ENCODE measurements around the gene ZNF227. TPM values are rescaled to one million over a fixed set of nuclear protein-coding genes. Genes with fewer than 3 reads are reported as not detected.

ZNF227 gene
- total and polyA plus RNA-seq, 11 donors, result 4.4 to 20.5 (median 10.2) TPM

- Histone ChIP-seq H3K4me1 (peaks cover 0 to 4% (median 0%) of the 10 kb centered on the region in 12 donors), H3K9me3 (peaks cover 0 to 87% (median 24%) of the 10 kb centered on the region in 12 donors), H3K27me3 (no peaks in the 10 kb centered on the region), H3K36me3 (peaks cover 0 to 7% (median 0%) of the 10 kb centered on the region in 9 donors), H3K4me3 (peak overlapping the region; percentile 35 to 66 (median 57)), H3K27ac (peak overlapping the region in 10 of 12 donors; percentile 8 to 82 (median 63))
- DNase-seq (no peak), ATAC-seq (peak; percentile 6 to 48 (median 40))
- 8 to 25% (median 18%) methylated on average over 7 of the region's 7 CpGs for WGBS, 4 donors
- intact Hi-C loops (cut with DNase I), result no loop called here
- TF ChIP-seq POLR2A (IDR thresholded peaks at IDR 0.05) (no peak), CTCF (IDR thresholded peaks at IDR 0.05) (no peak)
These were observed 48.0 kb downstream of the ZNF227 start for GRCh38 chr19:44260343-44260681.

GRCh38 chr19:44260695-44261446 lies 48.5 kb downstream of the ZNF227 start:
- TF ChIP-seq CTCF (IDR thresholded peaks at IDR 0.05) (no peak), POLR2A (IDR thresholded peaks at IDR 0.05) (no peak)
- peaks cover 0 to 87% (median 19%) of the 10 kb centered on the region in 12 donors for H3K9me3 ChIP-seq
- peak overlapping the region in 5 of 12 donors; percentile 57 to 64 (median 57) for H3K4me3 ChIP-seq
- no peak for DNase-seq
- H3K27ac ChIP-seq, result peak overlapping the region in 1 of 12 donors; percentile 82
- no peaks in the 10 kb centered on the region for H3K27me3 ChIP-seq
- peaks cover 0 to 4% (median 0%) of the 10 kb centered on the region in 12 donors for H3K4me1 ChIP-seq
- H3K36me3 ChIP-seq, result peaks cover 0 to 12% (median 0%) of the 10 kb centered on the region in 9 donors
- intact Hi-C loops (cut with DNase I), result no loop called here
- ATAC-seq, result no peak
- 65 to 70% (median 68%) methylated on average over 6 of the region's 6 CpGs for WGBS, 4 donors

DNA sequence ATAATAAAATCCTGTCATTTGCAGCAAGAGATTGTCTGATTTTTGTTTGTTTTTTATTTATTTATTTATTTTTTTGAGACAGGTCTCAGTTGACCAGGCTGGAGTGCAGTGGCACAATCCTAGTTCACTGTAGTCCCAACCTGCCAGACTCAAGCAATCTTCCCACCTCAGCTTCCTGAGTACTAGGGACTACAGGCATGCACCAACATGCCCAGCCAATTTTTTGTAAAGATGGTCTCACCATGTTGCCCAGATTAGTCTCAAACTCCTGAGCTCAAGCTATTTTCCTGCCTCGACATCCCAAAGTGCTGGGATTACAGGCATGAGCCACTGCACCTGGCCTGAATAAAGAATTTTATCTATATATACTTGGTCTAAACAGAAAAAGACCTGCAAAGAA lies 65.0 kb downstream of the ZNF227 start:
- no peak for DNase-seq
- intact Hi-C loops (cut with DNase I), result no loop called here
- TF ChIP-seq POLR2A (IDR thresholded peaks at IDR 0.05) (no peak), CTCF (IDR thresholded peaks at IDR 0.05) (no peak)
- H3K27me3 ChIP-seq, result no peaks in the 10 kb centered on the region
- H3K9me3 ChIP-seq, result peaks cover 0 to 97% (median 34%) of the 10 kb centered on the region in 12 donors
- ATAC-seq, result no peak
- H3K36me3 ChIP-seq, result peaks cover 0 to 37% (median 8%) of the 10 kb centered on the region in 9 donors
- 99 to 100% (median 100%) methylated on average over 1 of the region's 1 CpG for WGBS, 4 donors
- no peak overlapping the region for H3K4me3 ChIP-seq
- H3K27ac ChIP-seq, result no peak overlapping the region
- H3K4me1 ChIP-seq, result no peaks in the 10 kb centered on the region

- TF ChIP-seq CTCF (IDR thresholded peaks at IDR 0.05), result no peak
- no peak for TF ChIP-seq POLR2A (IDR thresholded peaks at IDR 0.05)
- Histone ChIP-seq H3K27me3 (no peaks in the 10 kb centered on the region), H3K36me3 (peaks cover 0 to 28% (median 8%) of the 10 kb centered on the region in 9 donors), H3K4me1 (no peaks in the 10 kb centered on the region), H3K9me3 (peaks cover 0 to 97% (median 35%) of the 10 kb centered on the region in 12 donors), H3K27ac (no peak overlapping the region), H3K4me3 (no peak overlapping the region)
- ATAC-seq, result no peak
- no peak for DNase-seq
- 89 to 96% (median 92%) methylated on average over 4 of the region's 4 CpGs for WGBS, 4 donors
- intact Hi-C loops (cut with DNase I), result no loop called here
These were observed 65.9 kb downstream of the ZNF227 start for GRCh38 chr19:44278181-44278690.
